HUES6 (cell line): ENCODE results near the gene TEAD1.

Experiments
- H3K27ac ChIP-seq: 2 replicates; pipeline ENCODE4 v1.7.0; 2013; ENCODE audit warnings: low read depth, mild to moderate bottlenecking, low read length, inconsistent platforms
- H3K27me3 ChIP-seq: 2 replicates; pipeline ENCODE4 v1.6.1; 2013; ENCODE audit warnings: low read length; ENCODE audit not compliant: control insufficient read depth, insufficient read depth
- H3K36me3 ChIP-seq: 2 replicates; pipeline ENCODE4 v1.6.1; 2013; ENCODE audit warnings: low read length; ENCODE audit not compliant: control insufficient read depth, insufficient read depth
- H3K4me1 ChIP-seq: 2 replicates; pipeline ENCODE4 v1.6.1; 2013; ENCODE audit warnings: low read length; ENCODE audit not compliant: control insufficient read depth, insufficient read depth
- H3K4me3 ChIP-seq: 2 replicates; pipeline ENCODE4 v1.5.1; 2013; ENCODE audit warnings: low read depth, low read length
- H3K9ac ChIP-seq: one replicate; pipeline ENCODE4 v1.6.1; 2013; ENCODE audit warnings: mild to moderate bottlenecking, low read length
- H3K9me3 ChIP-seq: 2 replicates; pipeline ENCODE4 v1.6.1; 2013; ENCODE audit warnings: low read depth, low read length; ENCODE audit not compliant: control insufficient read depth, insufficient read depth

The TEAD1 gene

DNA sequence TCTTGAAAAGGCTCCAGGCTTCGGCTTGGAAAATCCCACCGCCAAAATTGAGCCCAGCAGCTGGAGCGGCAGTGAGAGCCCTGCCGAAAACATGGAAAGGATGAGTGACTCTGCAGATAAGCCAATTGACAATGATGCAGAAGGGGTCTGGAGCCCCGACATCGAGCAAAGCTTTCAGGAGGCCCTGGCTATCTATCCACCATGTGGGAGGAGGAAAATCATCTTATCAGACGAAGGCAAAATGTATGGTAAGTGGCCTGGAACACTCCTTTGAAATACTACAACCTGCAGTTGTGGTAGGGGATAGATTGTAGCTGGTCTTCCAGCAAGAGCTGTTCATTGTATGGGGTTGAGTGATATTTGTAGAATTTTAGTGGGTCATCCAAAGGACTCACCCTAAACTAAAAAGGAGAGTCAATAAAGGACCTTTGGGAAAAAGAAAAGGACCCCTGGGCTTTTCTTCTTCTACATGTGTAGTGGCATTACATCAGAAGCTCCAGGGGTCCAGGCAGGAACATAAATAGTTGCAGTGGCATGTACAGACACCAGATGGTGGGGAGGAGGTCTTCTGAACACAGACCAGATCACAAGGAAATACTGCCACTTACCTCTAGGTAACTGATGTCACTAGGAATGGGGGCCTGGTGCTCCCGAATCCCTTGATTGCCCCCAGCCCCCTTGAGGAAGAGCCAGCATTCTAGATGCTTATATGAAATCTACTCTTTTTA, 90.1 kb downstream of the TEAD1 start:
- H3K4me3 ChIP-seq = no peak overlapping the region
- H3K36me3 ChIP-seq = peaks cover 34% of the 10 kb centered on the region
- H3K4me1 ChIP-seq = peaks cover 20% of the 10 kb centered on the region
- H3K27me3 ChIP-seq = no peaks in the 10 kb centered on the region
- no peak overlapping the region for H3K27ac ChIP-seq
- H3K9me3 ChIP-seq = no peaks in the 10 kb centered on the region
- H3K9ac ChIP-seq = no peak overlapping the region

DNA sequence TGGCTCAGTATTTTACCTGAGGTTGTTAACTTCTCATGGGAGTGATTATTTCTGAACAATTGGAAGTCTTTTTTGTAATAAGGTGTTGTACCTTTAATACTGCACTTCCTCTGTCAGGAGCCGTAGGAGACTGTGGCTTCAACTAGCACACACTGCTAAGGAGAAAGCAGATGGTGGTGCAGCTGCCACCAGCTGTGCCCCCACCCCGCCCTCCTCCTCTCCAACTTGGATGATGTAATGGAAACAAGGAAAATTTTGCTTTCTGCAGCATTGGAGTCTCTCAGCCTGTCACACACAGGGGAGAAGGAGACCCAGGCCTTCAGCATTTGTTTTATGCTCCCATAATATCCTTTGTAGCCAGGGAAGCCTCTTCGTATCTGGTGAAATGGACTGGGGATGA, 91.2 kb downstream of the TEAD1 start:
- Histone ChIP-seq H3K27ac (no peak overlapping the region), H3K27me3 (no peaks in the 10 kb centered on the region), H3K4me1 (peaks cover 30% of the 10 kb centered on the region), H3K36me3 (peaks cover 34% of the 10 kb centered on the region), H3K4me3 (no peak overlapping the region), H3K9me3 (no peaks in the 10 kb centered on the region), H3K9ac (no peak overlapping the region)

DNA sequence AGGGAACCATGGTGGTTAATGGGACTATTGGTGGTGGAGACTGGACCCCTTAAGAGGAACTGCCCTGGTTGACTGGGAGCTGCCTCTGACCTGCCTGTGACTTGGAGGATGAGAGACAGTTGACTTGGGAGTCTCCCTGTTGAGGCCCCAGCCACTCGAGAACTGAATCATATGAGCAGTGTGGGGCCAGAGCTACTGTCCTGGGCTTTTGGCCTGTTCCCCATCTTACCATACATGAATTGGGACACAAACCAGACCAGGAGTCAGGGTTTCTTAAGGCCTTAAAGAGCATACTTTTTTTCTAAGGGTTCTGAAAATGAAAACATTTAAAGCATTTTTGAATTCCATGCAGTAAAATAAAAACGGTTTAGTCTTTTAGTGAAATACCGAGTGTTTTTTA, 92.8 kb downstream of the TEAD1 start:
- H3K9me3 ChIP-seq = no peaks in the 10 kb centered on the region
- peaks cover 29% of the 10 kb centered on the region for H3K4me1 ChIP-seq
- H3K36me3 ChIP-seq = peaks cover 34% of the 10 kb centered on the region
- no peak overlapping the region for H3K27ac ChIP-seq
- no peak overlapping the region for H3K9ac ChIP-seq
- H3K4me3 ChIP-seq = no peak overlapping the region
- H3K27me3 ChIP-seq = no peaks in the 10 kb centered on the region

- peaks cover 34% of the 10 kb centered on the region for H3K36me3 ChIP-seq
- H3K4me1 ChIP-seq = peaks cover 31% of the 10 kb centered on the region
- no peak overlapping the region for H3K27ac ChIP-seq
- H3K27me3 ChIP-seq = no peaks in the 10 kb centered on the region
- H3K9me3 ChIP-seq = no peaks in the 10 kb centered on the region
- H3K4me3 ChIP-seq = no peak overlapping the region
- H3K9ac ChIP-seq = no peak overlapping the region
These were observed 93.4 kb downstream of the TEAD1 start for GRCh38 chr11:12767577-12767976.

GRCh38 chr11:12768726-12769673, 94.8 kb downstream of the TEAD1 start:
- no peaks in the 10 kb centered on the region for H3K27me3 ChIP-seq
- H3K9ac ChIP-seq = no peak overlapping the region
- peaks cover 45% of the 10 kb centered on the region for H3K4me1 ChIP-seq
- H3K9me3 ChIP-seq = no peaks in the 10 kb centered on the region
- H3K36me3 ChIP-seq = peaks cover 32% of the 10 kb centered on the region
- H3K4me3 ChIP-seq = no peak overlapping the region
- peak overlapping the region; percentile 6; the same call in 1 of the 2 replicates for H3K27ac ChIP-seq

DNA sequence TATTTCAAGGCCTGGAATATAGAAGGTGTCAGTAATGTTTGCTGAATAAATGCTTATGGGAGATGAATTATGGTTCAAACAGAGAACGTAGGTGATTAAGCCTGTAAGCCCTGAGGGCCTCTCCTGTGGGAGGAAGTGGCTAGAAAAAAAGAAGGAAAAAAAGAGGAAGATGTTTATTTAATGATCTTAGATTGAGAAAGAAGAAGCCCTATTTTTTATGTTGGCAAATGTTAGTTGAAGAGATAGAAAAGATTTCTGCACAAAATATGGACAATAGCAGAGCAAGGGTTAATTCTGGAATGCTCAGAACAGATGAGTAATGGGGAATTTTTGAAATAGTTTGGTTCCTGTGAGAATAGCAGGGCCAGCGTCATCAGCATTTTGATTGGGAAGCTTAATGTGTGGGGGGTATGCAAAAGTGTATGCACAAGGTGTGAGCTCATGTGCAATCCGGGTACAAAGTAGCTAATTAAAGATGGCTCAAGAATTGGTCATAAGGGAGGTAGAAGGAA, 95.7 kb downstream of the TEAD1 start:
- Histone ChIP-seq H3K27ac (peak overlapping the region; percentile 6; the same call in 1 of the 2 replicates), H3K4me3 (no peak overlapping the region), H3K36me3 (peaks cover 23% of the 10 kb centered on the region), H3K9me3 (no peaks in the 10 kb centered on the region), H3K9ac (no peak overlapping the region), H3K27me3 (no peaks in the 10 kb centered on the region), H3K4me1 (peaks cover 46% of the 10 kb centered on the region)

GRCh38 chr11:12770435-12770834, 96.2 kb downstream of the TEAD1 start:
- Histone ChIP-seq H3K36me3 (peaks cover 18% of the 10 kb centered on the region), H3K4me3 (no peak overlapping the region), H3K9ac (no peak overlapping the region), H3K4me1 (peaks cover 46% of the 10 kb centered on the region), H3K27ac (no peak overlapping the region), H3K9me3 (no peaks in the 10 kb centered on the region), H3K27me3 (no peaks in the 10 kb centered on the region)

GRCh38 chr11:12770966-12771597, 96.9 kb downstream of the TEAD1 start:
- H3K4me1 ChIP-seq = peaks cover 46% of the 10 kb centered on the region
- H3K9me3 ChIP-seq = no peaks in the 10 kb centered on the region
- peaks cover 12% of the 10 kb centered on the region for H3K36me3 ChIP-seq
- no peak overlapping the region for H3K27ac ChIP-seq
- no peaks in the 10 kb centered on the region for H3K27me3 ChIP-seq
- H3K4me3 ChIP-seq = no peak overlapping the region
- H3K9ac ChIP-seq = no peak overlapping the region

DNA sequence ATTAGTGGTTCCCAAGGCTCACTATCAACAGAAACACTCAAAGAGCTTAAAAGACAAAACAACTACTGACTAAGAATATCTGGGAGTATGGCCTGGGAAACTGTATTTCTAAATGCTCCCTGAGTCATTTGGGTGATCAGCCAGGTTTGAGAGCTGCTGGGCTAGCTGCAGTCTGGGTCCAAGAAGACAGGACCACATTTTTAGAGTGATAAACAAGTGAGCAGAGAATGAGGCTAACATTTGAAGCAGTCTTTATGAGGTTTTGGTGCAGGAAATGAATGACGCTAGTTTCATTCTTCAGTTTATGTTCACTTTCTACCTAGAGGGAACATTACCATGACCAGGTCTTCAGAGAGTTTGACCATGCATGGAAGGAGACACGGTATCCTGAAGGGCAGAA, 97.7 kb downstream of the TEAD1 start:
- H3K4me3 ChIP-seq = no peak overlapping the region
- H3K36me3 ChIP-seq = peaks cover 5% of the 10 kb centered on the region
- no peaks in the 10 kb centered on the region for H3K27me3 ChIP-seq
- H3K9ac ChIP-seq = no peak overlapping the region
- peaks cover 46% of the 10 kb centered on the region for H3K4me1 ChIP-seq
- no peaks in the 10 kb centered on the region for H3K9me3 ChIP-seq
- H3K27ac ChIP-seq = no peak overlapping the region

- Histone ChIP-seq H3K27ac (no peak overlapping the region), H3K27me3 (no peaks in the 10 kb centered on the region), H3K4me1 (peaks cover 46% of the 10 kb centered on the region), H3K9ac (no peak overlapping the region), H3K9me3 (no peaks in the 10 kb centered on the region), H3K36me3 (peaks cover 6% of the 10 kb centered on the region), H3K4me3 (no peak overlapping the region)
These were observed 98.1 kb downstream of the TEAD1 start for GRCh38 chr11:12772324-12772723.
